HepG2 (cell line): ENCODE data around the gene BAMBI. TPM values are rescaled to one million over a fixed set of nuclear protein-coding genes. Genes with fewer than 3 reads are reported as not detected.
A peak's percentile ranks its signal among the peaks of the same experiment; 100 is the strongest.

Source experiments
- CEBPZ ChIP-seq: IDR thresholded peaks from 2 replicates; pipeline ENCODE4 v1.6.1; 2012; ENCODE audit warnings: low read length, improper control_type of control experiment
- DZIP1 ChIP-seq: sonication (generic); formaldehyde crosslinking; IDR thresholded peaks from 2 replicates; pipeline ENCODE4 v1.5.0; 2020; ENCODE audit warnings: mild to moderate bottlenecking, missing genetic modification reagents
- GABPB1 ChIP-seq: IDR thresholded peaks from 2 replicates; pipeline ENCODE4 v1.6.1; 2016; ENCODE audit warnings: mild to moderate bottlenecking, missing genetic modification reagents, moderate library complexity, missing compliant biosample characterization
- PHF5A ChIP-seq: IDR thresholded peaks from one replicate; pipeline ENCODE4 v1.6.1; 2018; ENCODE audit warnings: low read depth, missing genetic modification reagents; ENCODE audit not compliant: unreplicated experiment
- POGZ ChIP-seq: sonication (generic); formaldehyde crosslinking; IDR thresholded peaks from 2 replicates; pipeline ENCODE4 v1.4.0; 2020; ENCODE audit warnings: mild to moderate bottlenecking, missing genetic modification reagents
- SP1 ChIP-seq, 2 experiments: fragments of 450-650 bp in 1 of 2; sonication (generic) in 1 of 2; formaldehyde crosslinking in 1 of 2; IDR thresholded peaks; 2 replicates each; pipeline versions ENCODE4 v1.4.0 to v1.6.1; 2016 to 2020; ENCODE audit warnings: missing genetic modification reagents in 1 of 2
- SUZ12 ChIP-seq: fragments of 150-350 bp; IDR thresholded peaks from 2 replicates; pipeline ENCODE4 v1.6.1; 2014; ENCODE audit warnings: low read depth, low read length
- ZBTB26 ChIP-seq: IDR thresholded peaks from 2 replicates; pipeline ENCODE4 v1.6.1; 2016; ENCODE audit warnings: missing compliant biosample characterization, missing genetic modification reagents, borderline replicate concordance
- ZBTB38 ChIP-seq: sonication (generic); formaldehyde crosslinking; IDR thresholded peaks from 2 replicates; pipeline ENCODE4 v1.5.1; 2020; ENCODE audit warnings: mild to moderate bottlenecking, missing genetic modification reagents
- ZBTB49 ChIP-seq: sonication (generic); formaldehyde crosslinking; IDR thresholded peaks from 2 replicates; pipeline ENCODE4 v1.4.0; 2020; ENCODE audit warnings: missing genetic modification reagents, borderline replicate concordance
- ZFP91 ChIP-seq: sonication (generic); formaldehyde crosslinking; IDR thresholded peaks from 2 replicates; pipeline ENCODE4 v1.9.0; 2022; ENCODE audit warnings: missing genetic modification reagents, mild to moderate bottlenecking, borderline replicate concordance
- ZNF10 ChIP-seq: sonication (generic); formaldehyde crosslinking; IDR thresholded peaks from 2 replicates; pipeline ENCODE4 v1.4.0; 2020; ENCODE audit warnings: mild to moderate bottlenecking, low read depth, missing genetic modification reagents, borderline replicate concordance
- ZNF263 ChIP-seq: sonication (generic); formaldehyde crosslinking; IDR thresholded peaks from 2 replicates; pipeline ENCODE4 v1.4.0; 2020; ENCODE audit warnings: missing genetic modification reagents
- ZNF292 ChIP-seq: sonication (generic); formaldehyde crosslinking; IDR thresholded peaks from 2 replicates; pipeline ENCODE4 v1.8.1; 2022; ENCODE audit warnings: mild to moderate bottlenecking, low read depth, missing genetic modification reagents, borderline replicate concordance
- ZNF30 ChIP-seq: sonication (generic); formaldehyde crosslinking; IDR thresholded peaks from 2 replicates; pipeline ENCODE4 v1.5.0; 2020; ENCODE audit warnings: mild to moderate bottlenecking, missing genetic modification reagents
- ZNF562 ChIP-seq: sonication (generic); formaldehyde crosslinking; IDR thresholded peaks from 2 replicates; pipeline ENCODE4 v1.8.0; 2022; ENCODE audit warnings: missing genetic modification reagents, borderline replicate concordance
- ZSCAN29 ChIP-seq: sonication (generic); formaldehyde crosslinking; conservative IDR thresholded peaks from 2 replicates; pipeline ENCODE4 v1.4.0; 2020; ENCODE audit warnings: mild to moderate bottlenecking, missing genetic modification reagents
- polyA plus RNA-seq, 8 experiments: library from polyadenylated mRNA; depleted of rRNA in 3 of 8; stranded (reverse) in 7 of 8; unstranded in 1 of 8; fragments of >200 nt; fragmentation: Illumina TruSeq in 4 of 8; extraction: Trizol in 4 of 8; gene quantifications; 2 replicates each; pipeline versions ENCODE4 v1.2.1 to v1.2.3, GENCODE V29; 2011 to 2016; ENCODE audit warnings: low read depth in 4 of 8, missing spikeins in 1 of 8, mixed read lengths in 1 of 8; ENCODE audit not compliant: insufficient read depth in 1 of 8
- total RNA-seq, 5 experiments: library from RNA; depleted of rRNA; stranded (reverse); fragments of >200 nt; fragmentation: Illumina TruSeq; extraction: Trizol; gene quantifications; 2 replicates each; pipeline ENCODE4 v1.2.3, GENCODE V29; 2016; ENCODE audit warnings: low read depth in 1 of 5

The BAMBI gene
- total and polyA plus RNA-seq, 2 of the 13 experiments (the other 11 are each of a cell fraction or from before 2014, with no cell fraction given), result 12.0 to 23.6 TPM

- TF ChIP-seq ZNF10 (no peak), ZNF263 (CRISPR knock-in tag) (no peak), SUZ12 (no peak), DZIP1 (CRISPR knock-in tag) (no peak), SP1 (IDR thresholded peaks at IDR 0.05) (no peak), SP1 (CRISPR knock-in tag; IDR thresholded peaks at IDR 0.05) (no peak), CEBPZ (no peak), PHF5A (CRISPR knock-in tag) (no peak), ZBTB26 (CRISPR knock-in tag) (no peak), ZNF292 (no peak), ZSCAN29 (CRISPR knock-in tag) (no peak), ZBTB49 (CRISPR knock-in tag) (no peak), ZNF562 (CRISPR knock-in tag) (no peak), ZNF30 (no peak), ZFP91 (no peak), ZBTB38 (CRISPR knock-in tag) (no peak), POGZ (CRISPR knock-in tag) (no peak), GABPB1 (CRISPR knock-in tag) (peak; percentile 26; the same call in 1 of the 2 replicates)
Observed at GRCh38 chr10:28677888-28678686, 766 bp downstream of the BAMBI start (continued).
